GM12878 (cell line): ENCODE data around the gene SPCS1. TPM values are rescaled to one million over a fixed set of nuclear protein-coding genes. Genes with fewer than 3 reads are reported as not detected.
A peak's percentile ranks its signal among the peaks of the same experiment; 100 is the strongest.

Experiments used
- BMI1 ChIP-seq: fragments of 450-650 bp; IDR thresholded peaks from 2 replicates; pipeline ENCODE4 v1.6.1; 2016; ENCODE audit warnings: mild to moderate bottlenecking, moderate library complexity, borderline replicate concordance
- CBX3 ChIP-seq: fragments of 200-600 bp; sonication (generic); IDR thresholded peaks from 2 replicates; pipeline ENCODE4 v1.6.1; 2016; ENCODE audit warnings: low read depth, borderline replicate concordance
- CBX5 ChIP-seq: sonication (generic); IDR thresholded peaks from 2 replicates; pipeline ENCODE4 v1.6.1; 2016; ENCODE audit warnings: low read depth, moderate library complexity, mild to moderate bottlenecking, inconsistent platforms
- CEBPZ ChIP-seq: fragments of 150-350 bp; IDR thresholded peaks from 2 replicates; pipeline ENCODE4 v1.6.1; 2016; ENCODE audit warnings: low read depth, low read length
- E2F8 ChIP-seq: fragments of 450-650 bp; IDR thresholded peaks from 2 replicates; pipeline ENCODE4 v1.6.1; 2018; ENCODE audit warnings: mild to moderate bottlenecking, low read depth, moderate library complexity; ENCODE audit not compliant: partially characterized antibody
- HCFC1 ChIP-seq: fragments of 150-350 bp; IDR thresholded peaks from 2 replicates; pipeline ENCODE4 v1.6.1; 2014; ENCODE audit warnings: low read length
- NBN ChIP-seq: fragments of 450-650 bp; IDR thresholded peaks from 2 replicates; pipeline ENCODE4 v1.6.1; 2016
- NFIC ChIP-seq: IDR thresholded peaks from 2 replicates; pipeline ENCODE4 v1.6.1; 2012; ENCODE audit warnings: low read depth, mild to moderate bottlenecking, inconsistent platforms, low read length, moderate library complexity
- PBX3 ChIP-seq: IDR thresholded peaks from 2 replicates; pipeline ENCODE4 v1.6.1; 2011; ENCODE audit warnings: mild to moderate bottlenecking, low read depth, low read length, moderate library complexity; ENCODE audit not compliant: insufficient replicate concordance
- POU2F2 ChIP-seq: IDR thresholded peaks from 3 replicates; pipeline ENCODE4 v1.6.1; 2011; ENCODE audit warnings: low read depth, mild to moderate bottlenecking, low read length, borderline replicate concordance
- RAD21 ChIP-seq: IDR thresholded peaks from 2 replicates; pipeline ENCODE4 v1.6.1; 2011; ENCODE audit warnings: mild to moderate bottlenecking, low read depth, low read length, moderate library complexity; ENCODE audit not compliant: insufficient read depth
- SPI1 ChIP-seq: IDR thresholded peaks from 2 replicates; pipeline ENCODE4 v1.6.1; 2011; ENCODE audit warnings: low read depth, mild to moderate bottlenecking, low read length, moderate library complexity, borderline replicate concordance; ENCODE audit not compliant: insufficient read depth
- SUPT20H ChIP-seq: IDR thresholded peaks from 2 replicates; pipeline ENCODE4 v1.6.1; 2011; ENCODE audit warnings: low read depth, mild to moderate bottlenecking, low read length, moderate library complexity, borderline replicate concordance; ENCODE audit not compliant: control insufficient read depth
- TAF1 ChIP-seq: IDR thresholded peaks from 2 replicates; pipeline ENCODE4 v1.6.1; 2011; ENCODE audit warnings: mild to moderate bottlenecking, low read depth, low read length, borderline replicate concordance
- ZNF24 ChIP-seq: fragments of 450-650 bp; IDR thresholded peaks from 2 replicates; pipeline ENCODE4 v1.6.1; 2017; ENCODE audit warnings: antibody characterized with exemption, mild to moderate bottlenecking
- ZNF592 ChIP-seq: fragments of 450-650 bp; IDR thresholded peaks from 2 replicates; pipeline ENCODE4 v1.6.1; 2017; ENCODE audit warnings: mild to moderate bottlenecking, moderate library complexity
- polyA plus RNA-seq, 11 experiments: library from polyadenylated mRNA; depleted of rRNA in 4 of 11; unstranded in 6 of 11; stranded (reverse) in 5 of 11; fragments of >200 nt; fragmentation: Nextera tagmentation in 4 of 11; fragmentation: Illumina TruSeq in 1 of 11; extraction: Ambion mirVana in 4 of 11; extraction: Trizol in 1 of 11; gene quantifications; 1 replicate in 1 of 11; 2 replicates in 10 of 11; pipeline versions ENCODE4 v1.2.1 to v1.2.3, GENCODE V29; 2011 to 2016; ENCODE audit warnings: inconsistent platforms in 2 of 11, missing spikeins in 2 of 11, low read depth in 1 of 11
- total RNA-seq, 4 experiments: library from RNA; depleted of rRNA in 3 of 4; stranded (reverse); fragments of >200 nt in 3 of 4; fragmentation: Illumina TruSeq in 1 of 4; extraction: Trizol in 1 of 4; gene quantifications; 2 replicates each; pipeline versions ENCODE4 v1.2.1 to v1.2.3, GENCODE V29; 2013 to 2021

SPCS1 gene
- total and polyA plus RNA-seq, 10 of the 15 experiments (the other 5 are each of a cell fraction or from before 2014, with no cell fraction given), result 107 to 994 (median 233) TPM

GRCh38 chr3:52705688-52706686 lies at the start of gene SPCS1, which contains the start of gene GLT8D1 (continued):
- peak; percentile 66 for TF ChIP-seq HCFC1
- no peak for TF ChIP-seq ZNF592
- TF ChIP-seq E2F8, result no peak
- TF ChIP-seq TAF1, result peak; percentile 52; the same call in 1 of the 2 replicates
- no peak for TF ChIP-seq CBX5
- no peak for TF ChIP-seq RAD21
- no peak for TF ChIP-seq NFIC
- TF ChIP-seq NBN, result 0 out of 2 replicates have a peak, but pooled peaks have one; percentile 49
- TF ChIP-seq PBX3, result no peak
- peak; percentile 21 for TF ChIP-seq SPI1
- TF ChIP-seq SUPT20H, result no peak
- no peak for TF ChIP-seq CBX3
- peak; percentile 62; the same call in 1 of the 3 replicates for TF ChIP-seq POU2F2
- peak; percentile 98 for TF ChIP-seq BMI1
- no peak for TF ChIP-seq CEBPZ
- 0 out of 2 replicates have a peak, but pooled peaks have one; percentile 25 for TF ChIP-seq ZNF24
